H1 (cell line): ENCODE data around the gene CKM. TPM values are rescaled to one million over a fixed set of nuclear protein-coding genes. Genes with fewer than 3 reads are reported as not detected.

Experiments
- CTCF ChIA-PET: fragments of 300-600 bp; sonication (Branson Sonifier 250); formaldehyde crosslinking; loops from one replicate; lab custom pipeline; 2021; ENCODE audit not compliant: partially characterized antibody; lab: Charles Lee
- POLR2A ChIA-PET: fragments of 300-600 bp; sonication (Branson Sonifier 250); formaldehyde crosslinking; loops from one replicate; lab custom pipeline; 2021; ENCODE audit warnings: inconsistent platforms; ENCODE audit not compliant: partially characterized antibody; lab: Charles Lee
- DNase-seq, 2 experiments: peaks; one replicate each; pipeline versions ENCODE4 v3.0.0 to v3.0.0-alpha.2; 2010 to 2022; ENCODE audit warnings: low spot score in 2 of 2, low read depth in 1 of 2, mixed read lengths in 1 of 2
- FAIRE-seq: peaks from 2 replicates; lab custom pipeline; 2011; peaks lifted over from hg19 to GRCh38; lab: Jason Lieb, UNC
- H2AFZ ChIP-seq: 2 replicates; pipeline ENCODE4 v1.8.1; 2012; ENCODE audit warnings: low read length, inconsistent platforms
- H2AK5ac ChIP-seq: 2 replicates; pipeline ENCODE4 v1.6.1; 2013; ENCODE audit warnings: low read depth, low read length
- H2BK120ac ChIP-seq: replicated peaks from 2 replicates; pipeline ENCODE3; 2013; ENCODE audit warnings: low read depth, low read length, inconsistent platforms
- H2BK12ac ChIP-seq: 2 replicates; pipeline ENCODE4 v1.6.1; 2013; ENCODE audit warnings: low read depth, low read length
- H2BK15ac ChIP-seq: 2 replicates; pipeline ENCODE4 v1.6.1; 2013; ENCODE audit warnings: low read length
- H2BK20ac ChIP-seq: 2 replicates; pipeline ENCODE4 v1.6.1; 2013; ENCODE audit warnings: low read length
- H2BK5ac ChIP-seq: 2 replicates; pipeline ENCODE4 v1.6.1; 2013; ENCODE audit warnings: low read depth, low read length
- H3K14ac ChIP-seq: 2 replicates; pipeline ENCODE4 v1.6.1; 2013; ENCODE audit warnings: inconsistent platforms; ENCODE audit not compliant: insufficient read length
- H3K18ac ChIP-seq: 2 replicates; pipeline ENCODE4 v1.6.1; 2013; ENCODE audit warnings: low read length; ENCODE audit errors: extremely low read depth
- H3K23ac ChIP-seq: 2 replicates; pipeline ENCODE4 v1.6.1; 2013; ENCODE audit warnings: inconsistent platforms; ENCODE audit not compliant: insufficient read length
- H3K23me2 ChIP-seq: 2 replicates; pipeline ENCODE4 v1.6.1; 2013; ENCODE audit warnings: low read depth, low read length
- H3K27ac ChIP-seq: 2 replicates; pipeline ENCODE4 v1.6.1; 2011; ENCODE audit warnings: low read depth, low read length, inconsistent platforms
- H3K27me3 ChIP-seq, 4 experiments: replicated peaks in 1 of 4; 1 replicate in 1 of 4; 2 replicates in 3 of 4; pipeline versions ENCODE4 v1.6.1 to v1.8.1; 2011 to 2013; ENCODE audit warnings: low read length in 3 of 4, mild to moderate bottlenecking in 3 of 4, inconsistent platforms in 2 of 4, mixed read lengths in 2 of 4, moderate library complexity in 1 of 4; ENCODE audit not compliant: control insufficient read depth in 3 of 4, insufficient read depth in 3 of 4; ENCODE audit errors: extremely low read depth in 1 of 4
- H3K36me3 ChIP-seq, 4 experiments: 2 replicates each; pipeline versions ENCODE4 v1.6.1 to v1.8.1; 2011 to 2013; ENCODE audit warnings: mild to moderate bottlenecking in 4 of 4, low read length in 3 of 4, moderate library complexity in 2 of 4, control low read depth in 1 of 4, inconsistent platforms in 1 of 4; ENCODE audit not compliant: insufficient read depth in 4 of 4, control insufficient read depth in 2 of 4
- H3K4ac ChIP-seq: replicated peaks from 2 replicates; pipeline ENCODE3; 2013; ENCODE audit warnings: low read length, low read depth, mixed read lengths, inconsistent platforms; ENCODE audit not compliant: insufficient read length
- H3K4me1 ChIP-seq, 4 experiments: replicated peaks in 1 of 4; 1 replicate in 1 of 4; 2 replicates in 3 of 4; pipeline versions ENCODE4 v1.6.1 to v1.8.1; 2011 to 2013; ENCODE audit warnings: low read length in 3 of 4, inconsistent platforms in 2 of 4, mixed read lengths in 1 of 4; ENCODE audit not compliant: insufficient read depth in 4 of 4, control insufficient read depth in 3 of 4
- H3K4me2 ChIP-seq, 2 experiments: 2 replicates each; pipeline versions ENCODE4 v1.6.1 to v1.8.1; 2011 to 2013; ENCODE audit warnings: low read depth in 2 of 2, low read length in 2 of 2, control low read depth in 1 of 2, inconsistent platforms in 1 of 2, mild to moderate bottlenecking in 1 of 2; ENCODE audit not compliant: insufficient read depth in 1 of 2
- H3K4me3 ChIP-seq, 4 experiments: fragments of 200-600, 300-600 bp in 1 of 4; sonication (generic), shearing (Covaris generic), sonication (Bioruptor Twin) in 1 of 4; 2 replicates each; pipeline versions ENCODE4 v1.5.1 to v1.8.1; 2011 to 2016; ENCODE audit warnings: low read length in 4 of 4, low read depth in 3 of 4, control low read depth in 2 of 4, inconsistent platforms in 2 of 4, mild to moderate bottlenecking in 2 of 4, mixed read lengths in 1 of 4, moderate library complexity in 1 of 4; ENCODE audit not compliant: insufficient read depth in 2 of 4; ENCODE audit errors: extremely low read depth in 1 of 4
- H3K56ac ChIP-seq: replicated peaks from 2 replicates; pipeline ENCODE3; 2013; ENCODE audit warnings: low read depth, mild to moderate bottlenecking, mixed read lengths, low read length, inconsistent platforms; ENCODE audit not compliant: insufficient read length
- H3K79me1 ChIP-seq: 2 replicates; pipeline ENCODE4 v1.6.1; 2013; ENCODE audit warnings: low read depth, low read length, control low read depth
- H3K79me2 ChIP-seq, 2 experiments: 2 replicates each; pipeline versions ENCODE4 v1.6.1 to v1.8.1; 2012 to 2013; ENCODE audit warnings: low read length in 2 of 2, mild to moderate bottlenecking in 2 of 2, inconsistent platforms in 1 of 2; ENCODE audit not compliant: insufficient read depth in 2 of 2, control insufficient read depth in 1 of 2
- H3K9ac ChIP-seq, 4 experiments: replicated peaks in 1 of 4; 1 replicate in 1 of 4; 2 replicates in 3 of 4; pipeline versions ENCODE4 v1.6.1 to v1.8.1; 2011 to 2013; ENCODE audit warnings: low read depth in 3 of 4, low read length in 3 of 4, control low read depth in 2 of 4, mild to moderate bottlenecking in 2 of 4, moderate library complexity in 2 of 4, inconsistent platforms in 1 of 4; ENCODE audit errors: extremely low read depth in 1 of 4
- H3K9me3 ChIP-seq, 2 experiments: 2 replicates each; pipeline versions ENCODE4 v1.6.1 to v1.8.1; 2012 to 2013; ENCODE audit warnings: mild to moderate bottlenecking in 2 of 2, moderate library complexity in 2 of 2, control low read depth in 1 of 2, inconsistent platforms in 1 of 2, low read depth in 1 of 2, low read length in 1 of 2, mixed read lengths in 1 of 2; ENCODE audit not compliant: insufficient read depth in 2 of 2
- H4K20me1 ChIP-seq, 2 experiments: replicated peaks in 1 of 2; 2 replicates each; pipeline versions ENCODE3 to v1.8.1; 2011 to 2013; ENCODE audit warnings: inconsistent platforms in 2 of 2, low read length in 2 of 2, mild to moderate bottlenecking in 1 of 2; ENCODE audit not compliant: insufficient read depth in 2 of 2, control insufficient read depth in 1 of 2
- H4K5ac ChIP-seq: 2 replicates; pipeline ENCODE4 v1.6.1; 2013; ENCODE audit warnings: low read length, low read depth, mixed read lengths, inconsistent platforms; ENCODE audit not compliant: insufficient read length
- H4K8ac ChIP-seq: 2 replicates; pipeline ENCODE4 v1.8.0; 2013; ENCODE audit warnings: mild to moderate bottlenecking, moderate library complexity, low read length, inconsistent platforms; ENCODE audit not compliant: insufficient read depth; ENCODE audit errors: extremely low read depth
- H4K91ac ChIP-seq: replicated peaks from 2 replicates; pipeline ENCODE3; 2013; ENCODE audit warnings: low read length, mixed read lengths, inconsistent platforms; ENCODE audit not compliant: insufficient read length
- CREB1 ChIP-seq: IDR thresholded peaks from 2 replicates; pipeline ENCODE4 v1.6.1; 2012; ENCODE audit warnings: inconsistent platforms
- E2F6 ChIP-seq: IDR thresholded peaks from 2 replicates; pipeline ENCODE4 v1.6.1; 2012; ENCODE audit warnings: inconsistent platforms
- MAX ChIP-seq: IDR thresholded peaks from 2 replicates; pipeline ENCODE4 v1.6.1; 2012; ENCODE audit warnings: inconsistent platforms
- TAF7 ChIP-seq: optimal IDR thresholded peaks from 2 replicates; pipeline ENCODE3; 2011; ENCODE audit warnings: low read depth, mild to moderate bottlenecking, inconsistent platforms, low read length, moderate library complexity, borderline replicate concordance
- WGBS, 2 experiments: shearing (Covaris generic) in 1 of 2; methylation state at CpG; one replicate each; pipeline versions ENCODE4 v1.1.6 to v1.1.7; 2013 to 2015; ENCODE audit warnings: low lambda C conversion rate in 2 of 2, mixed read lengths in 2 of 2, inconsistent platforms in 1 of 2, low coverage in 1 of 2, missing lambda C conversion rate in 1 of 2; ENCODE audit not compliant: insufficient replicate concordance in 2 of 2, insufficient coverage in 1 of 2, insufficient read length in 1 of 2; ENCODE audit errors: extremely low coverage in 1 of 2, missing lambda C conversion rate in 1 of 2; 5-methylcytosine and 5-hydroxymethylcytosine counted together
- polyA plus RNA-seq, 7 experiments: library from polyadenylated mRNA; depleted of rRNA in 3 of 7; stranded (reverse) in 5 of 7; unstranded in 2 of 7; fragments of >200 nt in 5 of 7; fragments of 200-250 nt in 2 of 7; gene quantifications; 1 replicate in 5 of 7; 2 replicates in 1 of 7; 4 replicates in 1 of 7; pipeline versions ENCODE4 v1.2.1 to v1.2.3, GENCODE V29; 2011 to 2013; ENCODE audit warnings: missing spikeins in 2 of 7, mixed read lengths in 2 of 7
- total RNA-seq: library from RNA; stranded (reverse); fragmentation: NEBNext Ultra II Directional; extraction: Animal tissue kit (Norgen Biotek cat#: 25700); gene quantifications from 2 replicates; pipeline ENCODE4 v1.2.1, GENCODE V29; 2021

Gene CKM
- total and polyA plus RNA-seq, 2 of the 8 experiments (the other 6 are each of a cell fraction or from before 2014, with no cell fraction given): 0.08 TPM; not detected in 1

GRCh38 chr19:45278087-45278486 lies 44.6 kb downstream of the CKM start:
- H3K23ac ChIP-seq: no peak overlapping the region
- H3K36me3 ChIP-seq: peaks cover 2 to 19% (median 8%) of the 10 kb centered on the region in 4 experiments; a peak in 6 of 8 replicates
- DNase-seq: no peak
- H2BK5ac ChIP-seq: no peak overlapping the region
- ChIA-PET POLR2A (interaction anchor here (0.6 to 1.7 kb wide), 5 partner anchors 13 to 190 kb away, joined by 3 to 5 read pairs (median 4); no protein-coding TSS in a partner anchor), CTCF (interaction anchor here (1.2 to 1.4 kb wide), 2 partner anchors 13 to 60 kb away, joined by 4 to 5 read pairs; no protein-coding TSS in a partner anchor)
- no peak overlapping the region for H2AFZ ChIP-seq
- H3K56ac ChIP-seq: no peak overlapping the region
- H2BK15ac ChIP-seq: no peak overlapping the region
- no peak overlapping the region for H3K18ac ChIP-seq
- TF ChIP-seq TAF7 (no peak), E2F6 (no peak), MAX (no peak), CREB1 (no peak)
- peaks cover 0 to 2% of the 10 kb centered on the region in 2 experiments for H4K20me1 ChIP-seq
- no peak overlapping the region for H2BK12ac ChIP-seq
- no peak for FAIRE-seq
- H3K4ac ChIP-seq: no peak overlapping the region
- no peak overlapping the region for H4K91ac ChIP-seq
- H3K4me2 ChIP-seq: no peak overlapping the region
- no peaks in the 10 kb centered on the region for H3K79me2 ChIP-seq
- no peak overlapping the region for H2BK120ac ChIP-seq
- no peak overlapping the region for H3K4me3 ChIP-seq
- H3K14ac ChIP-seq: no peak overlapping the region
- H4K5ac ChIP-seq: no peak overlapping the region
- no peaks in the 10 kb centered on the region for H3K23me2 ChIP-seq
- WGBS, 2 experiments: 92% methylated on average over 8 of the region's 10 CpGs; no CpG with 5 or more reads in 1 of the 2 experiments
- no peaks in the 10 kb centered on the region for H3K4me1 ChIP-seq
- no peak overlapping the region for H2BK20ac ChIP-seq
- no peak overlapping the region for H3K27ac ChIP-seq
- no peak overlapping the region for H2AK5ac ChIP-seq
- H3K9ac ChIP-seq: no peak overlapping the region
- no peak overlapping the region for H4K8ac ChIP-seq
- H3K27me3 ChIP-seq: no peaks in the 10 kb centered on the region
- no peaks in the 10 kb centered on the region for H3K79me1 ChIP-seq
- H3K9me3 ChIP-seq: no peaks in the 10 kb centered on the region
